G401.6 (cell line): ENCODE data around the gene P2RY2.
"Not testable (repeated sequence)": the region's sequence is repeated elsewhere in the genome, so short reads cannot be mapped to it uniquely, and the experiment has no call there.

Experiments
- FAIRE-seq: peaks from 2 replicates; lab custom pipeline; 2012; peaks lifted over from hg19 to GRCh38; lab: Jason Lieb, UNC

P2RY2 gene

GRCh38 chr11:73267906-73268540, 49.9 kb downstream of the P2RY2 start:
- FAIRE-seq: no peak

GRCh38 chr11:73268671-73269271, 50.7 kb downstream of the P2RY2 start:
- no peak for FAIRE-seq

- FAIRE-seq: no peak
Measured at GRCh38 chr11:73269459-73270015, 51.5 kb downstream of the P2RY2 start.

- FAIRE-seq: no peak
Measured at GRCh38 chr11:73270016-73270854, 52.2 kb downstream of the P2RY2 start.

- FAIRE-seq: no peak
Measured at GRCh38 chr11:73270855-73271477, 52.9 kb downstream of the P2RY2 start.

GRCh38 chr11:73271478-73271865, 53.4 kb downstream of the P2RY2 start:
- not testable (repeated sequence) for FAIRE-seq

GRCh38 chr11:73271936-73272679, 54.0 kb downstream of the P2RY2 start, which contains the start of gene P2RY6:
P2RY6 (plus strand) TSS chr11:73272338; CDS start chr11:73296519, 24,181 bp downstream.
- FAIRE-seq: no peak

GRCh38 chr11:73272680-73273038, 54.6 kb downstream of the P2RY2 start:
- FAIRE-seq: no peak

GRCh38 chr11:73273222-73273895, 55.3 kb downstream of the P2RY2 start:
- FAIRE-seq: no peak

- not testable (repeated sequence) for FAIRE-seq
Measured at GRCh38 chr11:73274191-73274590, 56.1 kb downstream of the P2RY2 start.

- no peak for FAIRE-seq
Measured at GRCh38 chr11:73274722-73275380, 56.8 kb downstream of the P2RY2 start.

GRCh38 chr11:73275381-73275750, 57.3 kb downstream of the P2RY2 start:
- FAIRE-seq: no peak

GRCh38 chr11:73277467-73277866, 59.4 kb downstream of the P2RY2 start:
- FAIRE-seq: no peak

GRCh38 chr11:73280626-73281025, 62.5 kb downstream of the P2RY2 start:
- FAIRE-seq: no peak

GRCh38 chr11:73281201-73281741, 63.2 kb downstream of the P2RY2 start:
- FAIRE-seq: no peak

GRCh38 chr11:73281796-73282660, 63.9 kb downstream of the P2RY2 start:
- no peak for FAIRE-seq

- FAIRE-seq: no peak
Measured at GRCh38 chr11:73283276-73284000, 65.4 kb downstream of the P2RY2 start.

GRCh38 chr11:73284106-73284505, 66.0 kb downstream of the P2RY2 start:
- no peak for FAIRE-seq

- no peak for FAIRE-seq
Measured at GRCh38 chr11:73285721-73286120, 67.6 kb downstream of the P2RY2 start.
